K562 (cell line): Measurements from ENCODE around the gene PACS2. TPM values are rescaled to one million over a fixed set of nuclear protein-coding genes. Genes with fewer than 3 reads are reported as not detected.

Source experiments
- ATAC-seq: fragments of 200-7000 bp; cut with Tn5 transposase; 3 replicates; pipeline ENCODE4 v1.9.1; 2020; ENCODE audit warnings: moderate library complexity
- BruUV-seq: library from RNA; stranded (reverse); fragments of 400-500 nt; replicated peaks from 2 replicates; lab custom pipeline; 2021; lab: Mats Ljungman, UMichigan
- CTCF ChIA-PET: fragments of 300-600 bp; formaldehyde crosslinking; extraction: SDS; loops from one replicate; lab custom pipeline; 2021; ENCODE audit warnings: low intra/inter-chr PET ratio; lab: Yijun Ruan, JAX
- POLR2A ChIA-PET: fragments of 300-600, 350-650 bp; sonication (Branson Sonifier 250); formaldehyde crosslinking; extraction: SDS; loops from one replicate; lab custom pipeline; 2021; ENCODE audit warnings: antibody characterized with exemption, inconsistent platforms; lab: Yijun Ruan, JAX
- DNase-seq, 4 experiments: peaks; one replicate each; pipeline versions ENCODE4 v3.0.0 to v3.0.0-alpha.2; 2011 to 2018; ENCODE audit warnings: low spot score in 3 of 4, mixed read lengths in 3 of 4; ENCODE audit errors: extremely low read depth in 1 of 4
- FAIRE-seq: peaks from 2 replicates; lab custom pipeline; 2011; peaks lifted over from hg19 to GRCh38; lab: Jason Lieb, UNC
- H2AFZ ChIP-seq: 2 replicates; pipeline ENCODE4 v1.6.0; 2011; ENCODE audit warnings: low read depth, low read length, control low read depth, inconsistent platforms
- H3K27ac ChIP-seq: fragments of 200-600 bp; 3 replicates; pipeline ENCODE4 v1.8.0; 2011; ENCODE audit warnings: low read depth, mild to moderate bottlenecking, control low read depth, inconsistent platforms, low read length, moderate library complexity, mixed read lengths; ENCODE audit errors: extremely low read depth
- H3K27me3 ChIP-seq, 2 experiments: fragments of 300-600 bp in 1 of 2; 2 replicates in 1 of 2; 3 replicates in 1 of 2; pipeline versions ENCODE4 v1.6.0 to v1.8.0; 2011; ENCODE audit warnings: inconsistent platforms in 2 of 2, low read length in 2 of 2, mild to moderate bottlenecking in 1 of 2, mixed read lengths in 1 of 2, moderate library complexity in 1 of 2; ENCODE audit not compliant: control insufficient read depth in 2 of 2, insufficient read depth in 2 of 2
- H3K36me3 ChIP-seq: fragments of 300-600 bp; 3 replicates; pipeline ENCODE4 v1.8.0; 2011; ENCODE audit warnings: mild to moderate bottlenecking, low read length, inconsistent platforms; ENCODE audit not compliant: control insufficient read depth, insufficient read depth
- H3K4me1 ChIP-seq, 2 experiments: fragments of 200-600 bp in 1 of 2; replicated peaks in 1 of 2; 2 replicates in 1 of 2; 3 replicates in 1 of 2; pipeline versions ENCODE4 v1.5.1 to v1.8.0; 2011; ENCODE audit warnings: inconsistent platforms in 2 of 2, low read length in 2 of 2, mild to moderate bottlenecking in 1 of 2, mixed read lengths in 1 of 2, moderate library complexity in 1 of 2; ENCODE audit not compliant: control insufficient read depth in 2 of 2, insufficient read depth in 2 of 2
- H3K4me2 ChIP-seq: 2 replicates; pipeline ENCODE4 v1.6.1; 2011; ENCODE audit warnings: low read length, control low read depth, inconsistent platforms, mixed read lengths; ENCODE audit not compliant: insufficient read depth
- H3K4me3 ChIP-seq: fragments of 200-600 bp; sonication (generic), shearing (Covaris generic); 2 replicates; pipeline ENCODE4 v1.5.1; 2016; ENCODE audit warnings: control low read depth, inconsistent platforms
- H3K79me2 ChIP-seq: fragments of 200-600 bp; 3 replicates; pipeline ENCODE4 v1.8.0; 2011; ENCODE audit warnings: low read length, inconsistent platforms; ENCODE audit not compliant: control insufficient read depth, insufficient read depth
- H3K9ac ChIP-seq, 2 experiments: 2 replicates each; pipeline versions ENCODE4 v1.6.0 to v1.6.1; 2011; ENCODE audit warnings: low read depth in 2 of 2, low read length in 2 of 2, control low read depth in 1 of 2, inconsistent platforms in 1 of 2, mild to moderate bottlenecking in 1 of 2, mixed read lengths in 1 of 2; ENCODE audit not compliant: insufficient read depth in 1 of 2
- H3K9me1 ChIP-seq: one replicate; pipeline ENCODE4 v1.6.0; 2011; ENCODE audit warnings: inconsistent platforms, mild to moderate bottlenecking, low read length, moderate library complexity; ENCODE audit not compliant: control insufficient read depth, insufficient read depth
- H3K9me3 ChIP-seq: replicated peaks from 2 replicates; pipeline ENCODE4 v1.5.1; 2011; ENCODE audit warnings: low read depth, low read length, inconsistent platforms; ENCODE audit not compliant: control insufficient read depth, insufficient read depth
- H4K20me1 ChIP-seq: replicated peaks from 2 replicates; pipeline ENCODE4 v1.6.1; 2011; ENCODE audit warnings: low read length, inconsistent platforms, mixed read lengths; ENCODE audit not compliant: control insufficient read depth, insufficient read depth
- GMEB1 ChIP-seq: fragments of 250-450 bp; sonication (Bioruptor Pico); IDR thresholded peaks from 2 replicates; pipeline ENCODE4 v1.4.0; 2020; ENCODE audit warnings: mild to moderate bottlenecking
- MYNN ChIP-seq, 2 experiments: sonication (generic); formaldehyde crosslinking in 1 of 2; IDR thresholded peaks; 2 replicates each; pipeline versions ENCODE4 v1.5.0 to v1.6.1; 2016 to 2020; ENCODE audit warnings: antibody characterized with exemption in 1 of 2, missing genetic modification reagents in 1 of 2
- RBFOX2 ChIP-seq: fragments of 200-400 bp; formaldehyde crosslinking; IDR thresholded peaks from 2 replicates; pipeline ENCODE4 v1.6.1; 2017; ENCODE audit warnings: low read depth, mild to moderate bottlenecking, low read length, moderate library complexity
- SMAD1 ChIP-seq: fragments of 150-350 bp; IDR thresholded peaks from 2 replicates; pipeline ENCODE4 v1.6.1; 2014; ENCODE audit warnings: low read length, low read depth; ENCODE audit not compliant: partially characterized antibody
- ZNF316 ChIP-seq: fragments of 450-650 bp; IDR thresholded peaks from 2 replicates; pipeline ENCODE4 v1.6.1; 2016
- WGBS: fragments of 100-300 bp; shearing (Covaris generic); methylation state at CpG from one replicate; pipeline ENCODE4 v1.1.6; 2016; ENCODE audit warnings: low coverage, mixed read lengths; ENCODE audit not compliant: insufficient coverage; ENCODE audit errors: missing lambda C conversion rate; 5-methylcytosine and 5-hydroxymethylcytosine counted together
- in situ Hi-C: fragments of 300-500 bp; cut with MboI; formaldehyde crosslinking; loops from 4 replicates; pipeline ENCODE4 v1.15.0; 2018; ENCODE audit warnings: inconsistent platforms, mixed read lengths
- intact Hi-C: fragments of 100-400 bp; cut with micrococcal nuclease; formaldehyde crosslinking; loops from 2 replicates; pipeline ENCODE4 v1.14.2; 2022
- polyA plus RNA-seq, 8 experiments: library from polyadenylated mRNA; depleted of rRNA in 4 of 8; stranded (reverse) in 5 of 8; unstranded in 3 of 8; fragments of >200 nt; fragmentation: Nextera tagmentation in 2 of 8; fragmentation: Illumina TruSeq in 1 of 8; extraction: Ambion mirVana in 2 of 8; extraction: Trizol in 1 of 8; gene quantifications; 2 replicates each; pipeline versions ENCODE4 v1.2.1 to v1.2.3, GENCODE V29; 2011 to 2014; ENCODE audit warnings: inconsistent platforms in 1 of 8, missing spikeins in 1 of 8
- total RNA-seq, 7 experiments: library from RNA; depleted of rRNA in 6 of 7; stranded (reverse); fragments of >200 nt in 6 of 7; fragmentation: Illumina TruSeq in 2 of 7; extraction: Trizol in 2 of 7; gene quantifications; 2 replicates each; pipeline versions ENCODE4 v1.2.1 to v1.2.3, GENCODE V29; 2011 to 2021; ENCODE audit warnings: low replicate concordance in 1 of 7

Gene PACS2
- total and polyA plus RNA-seq, 9 of the 15 experiments (the other 6 are each of a cell fraction or from before 2014, with no cell fraction given): 0.11 to 20.8 (median 9.9) TPM

DNA sequence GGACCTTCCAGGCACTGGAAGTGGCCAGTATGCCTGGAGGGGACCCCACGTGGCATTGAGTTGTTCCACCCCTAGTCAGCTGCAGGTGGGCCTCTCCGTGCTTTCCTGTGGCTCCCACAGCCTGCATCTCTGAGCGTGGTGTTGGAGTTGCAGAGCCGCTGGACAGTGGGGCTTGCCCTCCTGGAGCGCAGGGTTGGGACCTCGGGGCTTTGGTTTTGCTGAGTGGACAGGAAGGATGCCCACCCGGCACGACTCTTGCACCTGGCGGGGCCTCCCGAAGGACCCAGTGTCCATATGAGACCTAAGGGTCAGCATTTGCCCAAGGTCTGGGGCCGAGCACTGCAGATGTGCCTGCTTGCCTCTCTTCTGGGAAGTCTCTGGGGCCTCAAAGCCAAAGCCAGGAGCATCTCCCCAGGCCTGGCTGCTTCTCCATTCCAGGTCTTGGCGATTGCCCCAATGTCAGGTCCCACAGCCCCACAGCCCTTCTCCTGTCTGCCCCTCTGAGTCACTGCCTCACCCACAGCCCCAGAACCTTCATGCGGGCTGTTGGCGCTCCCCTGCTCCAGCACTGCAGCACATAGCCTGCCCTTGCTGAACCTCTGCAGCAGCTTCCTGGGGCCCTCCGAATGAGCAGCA, 1.5 kb downstream of the PACS2 start:
- no peak for ATAC-seq
- in situ Hi-C loops (no loop called here), intact Hi-C loops (no loop called here)
- Histone ChIP-seq H3K4me2 (peak overlapping the region; percentile 73; the same call in 1 of the 2 replicates), H3K9me3 (no peaks in the 10 kb centered on the region), H3K27me3 (no peaks in the 10 kb centered on the region), H3K27ac (no peak overlapping the region), H3K4me3 (no peak overlapping the region), H3K9me1 (no peaks in the 10 kb centered on the region), H3K4me1 (peaks cover 6 to 43% of the 10 kb centered on the region in 2 experiments; a peak in 4 of 5 replicates), H4K20me1 (no peaks in the 10 kb centered on the region), H3K36me3 (no peaks in the 10 kb centered on the region), H3K79me2 (peaks cover 25% of the 10 kb centered on the region), H3K9ac (peak overlapping the region in 1 of 2 experiments; percentile 91; a peak in 2 of 4 replicates), H2AFZ (no peak overlapping the region)
- DNase-seq: no peak
- TSS peak; percentile 38 for BruUV-seq
- 66% methylated on average over 12 of the region's 15 CpGs for WGBS
- ChIA-PET POLR2A (interaction anchor here (0.7 kb wide), 1 partner anchor 443 kb away, joined by 4 read pairs; no protein-coding TSS in a partner anchor), CTCF (no interaction called here)
- peak; percentile 35 for TF ChIP-seq RBFOX2
- TF ChIP-seq ZNF316: 0 out of 2 replicates have a peak, but pooled peaks have one; percentile 4
- no peak for TF ChIP-seq GMEB1
- no peak for TF ChIP-seq MYNN (IDR thresholded peaks at IDR 0.05)
- TF ChIP-seq MYNN (CRISPR knock-in tag; IDR thresholded peaks at IDR 0.05): no peak
- TF ChIP-seq SMAD1: no peak
- no peak for FAIRE-seq
